ENCODE measurements around the gene INSYN2B. TPM values are rescaled to one million over a fixed set of nuclear protein-coding genes. Genes with fewer than 3 reads are reported as not detected.

Gene INSYN2B
- total and polyA plus RNA-seq, 2 of the 4 experiments (the other 2 are of a cell fraction): 9.1 to 33.5 TPM

- no peak for DNase-seq
These were observed 86.7 kb downstream of the INSYN2B start for GRCh38 chr5:169893571-169893970.

More at GRCh38 chr5:169893571-169893970, 86.7 kb downstream of the INSYN2B start:
- dilution Hi-C loops (cut with HindIII; ENCODE audit: low sequenced_read_pairs, unreplicated experiment): no loop called here
- Histone ChIP-seq H4K8ac (ENCODE audit: low read depth in 2 of 2, low read length in 2 of 2) (no peak overlapping the region), H2BK5ac (ENCODE audit: low read depth, low read length, poor library complexity, severe bottlenecking) (no peak overlapping the region), H3K9me1 (ENCODE audit: insufficient read depth, low read length) (no peaks in the 10 kb centered on the region; the same call in 1 of the 2 replicates), H3K56ac (ENCODE audit: extremely low read depth, insufficient read depth, low read length) (no peak overlapping the region; the same call in 1 of the 2 replicates), H4K91ac (ENCODE audit: insufficient read depth, low read depth, low read length) (no peak overlapping the region), H2BK120ac (ENCODE audit: low read depth, low read length) (no peak overlapping the region), H4K20me1 (ENCODE audit: insufficient read depth, low read length) (no peaks in the 10 kb centered on the region), H4K5ac (ENCODE audit: low read depth, low read length) (no peak overlapping the region), H3K4ac (ENCODE audit: low read depth, low read length) (no peak overlapping the region), H3K9me3 (ENCODE audit: control insufficient read depth, insufficient read depth, low read length) (no peaks in the 10 kb centered on the region), H3K79me1 (ENCODE audit: low read depth in 1 of 2, low read length in 2 of 2) (peaks cover 6 to 23% of the 10 kb centered on the region in 2 experiments; a peak in 3 of 4 replicates), H2AFZ (replicated peaks; ENCODE audit: low read length, poor library complexity) (no peak overlapping the region), H3K27ac (ENCODE audit: insufficient read depth, low read length) (no peak overlapping the region), H2BK20ac (ENCODE audit: low read depth, low read length) (no peak overlapping the region), H2AK9ac (replicated peaks; ENCODE audit: low read depth, low read length, poor library complexity) (no peak overlapping the region), H2BK15ac (ENCODE audit: low read depth, low read length) (no peak overlapping the region), H3K27me3 (ENCODE audit: control insufficient read depth, insufficient read depth, low read length) (no peaks in the 10 kb centered on the region), H3K4me2 (ENCODE audit: low read depth, low read length) (no peak overlapping the region), H3K4me1 (ENCODE audit: control insufficient read depth, insufficient read depth, low read length) (peaks cover 4% of the 10 kb centered on the region), H3K14ac (replicated peaks; ENCODE audit: low read depth, low read length) (peak overlapping the region; percentile 31; the same call in 1 of the 2 replicates), H3K4me3 (ENCODE audit: insufficient read depth, low read depth, low read length) (no peak overlapping the region), H3K23ac (ENCODE audit: low read depth, low read length) (no peak overlapping the region), H3K18ac (ENCODE audit: low read depth, low read length) (no peak overlapping the region), H3K9ac (ENCODE audit: low read depth, low read length) (no peak overlapping the region), H2AK5ac (ENCODE audit: low read depth, low read length) (no peak overlapping the region), H3K36me3 (ENCODE audit: control insufficient read depth, insufficient read depth, low read length) (no peaks in the 10 kb centered on the region)
- BruUV-seq (replicated peaks): no TSS peak
- no CpG with 5 or more reads among the region's 2 CpGs for WGBS, 2 experiments (ENCODE audit: extremely low coverage in 2 of 2, insufficient read length in 1 of 2)
- no peak for TF ChIP-seq CEBPB (IDR thresholded peaks at IDR 0.05; ENCODE audit: low read depth, low read length)
- TF ChIP-seq SMC3 (IDR thresholded peaks at IDR 0.05; ENCODE audit: low read depth, low read length): no peak
- no peak for TF ChIP-seq CTCF (conservative IDR thresholded peaks at IDR 0.05; ENCODE audit: low read depth, low read length)
- no peak for TF ChIP-seq USF2 (IDR thresholded peaks at IDR 0.05; ENCODE audit: low read depth, low read length)
- TF ChIP-seq RFX5 (IDR thresholded peaks at IDR 0.05; ENCODE audit: low read depth, low read length): no peak
- TF ChIP-seq BHLHE40 (IDR thresholded peaks at IDR 0.05; ENCODE audit: low read depth, low read length): no peak
- no peak for TF ChIP-seq RCOR1 (IDR thresholded peaks at IDR 0.05; ENCODE audit: insufficient replicate concordance, low read length)
- no peak for ATAC-seq (ENCODE audit: low read depth)
- in situ Hi-C loops (cut with MboI; ENCODE audit: low sequenced_read_pairs): no loop called here
- intact Hi-C loops (cut with micrococcal nuclease): no loop called here
- POLR2A ChIA-PET (ENCODE audit: unreplicated experiment): no interaction called here
- CTCF ChIA-PET: interaction anchor here (1.3 kb wide), 1 partner anchor 17 kb away, joined by 4 read pairs; no protein-coding TSS in a partner anchor
